Kidney (tissue), 14 donors: ENCODE data around the gene EBP. TPM values are rescaled to one million over a fixed set of nuclear protein-coding genes. Genes with fewer than 3 reads are reported as not detected.

Experiments used
- DNase-seq, 5 donors: peaks; one replicate each; pipeline ENCODE4 v3.0.0-alpha.2; 2013 to 2020
- FAIRE-seq: peaks from 2 replicates; lab custom pipeline; 2012; peaks lifted over from hg19 to GRCh38; lab: Jason Lieb, UNC
- H3K27ac ChIP-seq, 2 donors: one replicate each; pipeline ENCODE4 v1.7.0; 2013; ENCODE audit warnings: low read depth in 2 of 2, low read length in 2 of 2, inconsistent platforms in 1 of 2
- H3K27me3 ChIP-seq: one replicate; pipeline ENCODE4 v1.7.1; 2013; ENCODE audit warnings: low read length, inconsistent platforms; ENCODE audit not compliant: control insufficient read depth, insufficient read depth
- H3K36me3 ChIP-seq, 3 donors: one replicate each; pipeline versions ENCODE4 v1.7.0 to v1.7.1; 2013; ENCODE audit warnings: low read length in 3 of 3, control low read depth in 1 of 3, inconsistent platforms in 1 of 3; ENCODE audit not compliant: insufficient read depth in 3 of 3, control insufficient read depth in 2 of 3
- H3K4me1 ChIP-seq, 3 donors: one replicate each; pipeline versions ENCODE4 v1.7.0 to v1.7.1; 2013; ENCODE audit warnings: low read length in 3 of 3, inconsistent platforms in 1 of 3, low read depth in 1 of 3; ENCODE audit not compliant: control insufficient read depth in 2 of 3, insufficient read depth in 2 of 3
- H3K4me3 ChIP-seq, 3 donors: one replicate each; pipeline versions ENCODE4 v1.7.0 to v1.8.1; 2013; ENCODE audit warnings: low read length in 3 of 3, control low read depth in 1 of 3, inconsistent platforms in 1 of 3
- H3K9ac ChIP-seq, 3 donors: one replicate each; pipeline versions ENCODE4 v1.7.0 to v1.7.1; 2013; ENCODE audit warnings: low read length in 3 of 3, control low read depth in 1 of 3, inconsistent platforms in 1 of 3
- H3K9me3 ChIP-seq, 3 donors: one replicate each; pipeline versions ENCODE4 v1.7.0 to v1.7.1; 2013; ENCODE audit warnings: low read length in 3 of 3, control low read depth in 1 of 3, inconsistent platforms in 1 of 3; ENCODE audit not compliant: control insufficient read depth in 2 of 3, insufficient read depth in 1 of 3
- CTCF ChIP-seq: IDR thresholded peaks from 3 replicates; pipeline ENCODE4 v1.5.1; 2012; ENCODE audit warnings: mild to moderate bottlenecking, moderate library complexity, borderline replicate concordance; ENCODE audit not compliant: insufficient read depth; ENCODE audit errors: extremely low read depth
- intact Hi-C: fragments of 100-400 bp; cut with DNase I; formaldehyde crosslinking; loops from one replicate; pipeline ENCODE4 v1.11.1; 2022
- polyA plus RNA-seq: library from polyadenylated mRNA; stranded (reverse); fragments of 350-450 nt; fragmentation: Illumina TruSeq; extraction: RNeasy Lipid Tissue Mini Kit (QIAGEN cat#74804); gene quantifications from one replicate; pipeline ENCODE4 v1.2.3, GENCODE V29; 2014; ENCODE audit warnings: low read depth, low replicate concordance; ENCODE audit not compliant: insufficient read depth
- total RNA-seq: library from RNA; stranded (reverse); fragmentation: NEBNext Ultra II Directional; extraction: Animal tissue kit (Norgen Biotek cat#: 25700); gene quantifications from one replicate; pipeline ENCODE4 v1.2.1, GENCODE V29; 2021
- donor health status: control.
- donor health status: control.
- donor health status: control.
- donor health status: control.
- donor health status: control.
- donor health status: DM: yes; HTN: yes; CAD: no.
- donor health status: Normal renal cell carcinoma (clear cell type).

The EBP gene
- total and polyA plus RNA-seq, 2 donors from 2014 or later: 33.8 to 164 TPM

- FAIRE-seq (no peak), DNase-seq (no peak)
- Histone ChIP-seq H3K27me3 (no peaks in the 10 kb centered on the region), H3K27ac (peak overlapping the region in 1 of 2 donors; percentile 99), H3K9ac (peak overlapping the region in 2 of 3 donors; percentile 87 to 97), H3K36me3 (peaks cover 15 to 32% (median 15%) of the 10 kb centered on the region in 3 donors), H3K4me1 (peaks cover 0 to 14% (median 10%) of the 10 kb centered on the region in 3 donors), H3K9me3 (no peaks in the 10 kb centered on the region), H3K4me3 (peak overlapping the region; percentile 87 to 95 (median 95))
- intact Hi-C loops: no loop called here
- TF ChIP-seq CTCF: no peak
These were observed 54.0 kb downstream of the EBP start for GRCh38 chrX:48575642-48576041.

- TF ChIP-seq CTCF: no peak
- FAIRE-seq: no peak
- DNase-seq: no peak
- Histone ChIP-seq H3K9me3 (no peaks in the 10 kb centered on the region), H3K27me3 (no peaks in the 10 kb centered on the region), H3K27ac (no peak overlapping the region), H3K36me3 (peaks cover 15 to 32% (median 15%) of the 10 kb centered on the region in 3 donors), H3K9ac (peak overlapping the region in 1 of 3 donors; percentile 97), H3K4me3 (peak overlapping the region in 1 of 3 donors; percentile 24), H3K4me1 (peaks cover 0 to 14% (median 10%) of the 10 kb centered on the region in 3 donors)
- intact Hi-C loops: no loop called here
These were observed 54.5 kb downstream of the EBP start for GRCh38 chrX:48576108-48576507.

Other genes starting within 250 kb of the EBP start
- gene SSX3, start 165.1 kb upstream of the EBP start, total RNA-seq: not detected
- gene SSX3, start 165.1 kb upstream of the EBP start, polyA plus RNA-seq: not detected
- gene SSX4, start 138.3 kb upstream of the EBP start, total RNA-seq: not detected
- not detected for gene SSX4, start 138.3 kb upstream of the EBP start, polyA plus RNA-seq
- not detected for gene SSX4B, start 109.8 kb upstream of the EBP start, total RNA-seq
- gene SSX4B, start 109.8 kb upstream of the EBP start, polyA plus RNA-seq: not detected
- gene SLC38A5, start 51.5 kb upstream of the EBP start, total RNA-seq: 8.3 TPM
- 2.9 TPM for gene SLC38A5, start 51.5 kb upstream of the EBP start, polyA plus RNA-seq
- 33.9 TPM for gene FTSJ1, start 45.6 kb upstream of the EBP start, total RNA-seq
- gene FTSJ1, start 45.6 kb upstream of the EBP start, polyA plus RNA-seq: 30.6 TPM
- 8.9 TPM for gene PORCN, start 12.8 kb upstream of the EBP start, total RNA-seq
- gene PORCN, start 12.8 kb upstream of the EBP start, polyA plus RNA-seq: 11.7 TPM
- gene TBC1D25, start 17.9 kb downstream of the EBP start, total RNA-seq: 16.3 TPM
- 6.0 TPM for gene TBC1D25, start 17.9 kb downstream of the EBP start, polyA plus RNA-seq
- gene RBM3, start 52.7 kb downstream of the EBP start, total RNA-seq: 265 TPM
- 86.9 TPM for gene RBM3, start 52.7 kb downstream of the EBP start, polyA plus RNA-seq
- gene WDR13, start 75.7 kb downstream of the EBP start, total RNA-seq: 177 TPM
- gene WDR13, start 75.7 kb downstream of the EBP start, polyA plus RNA-seq: 201 TPM
- 14.2 TPM for gene WAS, start 162.0 kb downstream of the EBP start, total RNA-seq
- gene WAS, start 162.0 kb downstream of the EBP start, polyA plus RNA-seq: 2.2 TPM
- 5.0 TPM for gene SUV39H1, start 174.9 kb downstream of the EBP start, total RNA-seq
- gene SUV39H1, start 174.9 kb downstream of the EBP start, polyA plus RNA-seq: 2.8 TPM
- 0.94 TPM for gene GLOD5, start 239.9 kb downstream of the EBP start, total RNA-seq
- gene GLOD5, start 239.9 kb downstream of the EBP start, polyA plus RNA-seq: 12.6 TPM